NCI-H1417 (cell line): ENCODE results near the gene RBM44.
"Not testable (repeated sequence)": the region's sequence is repeated elsewhere in the genome, so short reads cannot be mapped to it uniquely, and the experiment has no call there.

Experiments used
- DNase-seq, 3 experiments: peaks; one replicate each; lab custom pipeline; 2025; lab: John Stamatoyannopoulos, UW

The RBM44 gene, protein sequence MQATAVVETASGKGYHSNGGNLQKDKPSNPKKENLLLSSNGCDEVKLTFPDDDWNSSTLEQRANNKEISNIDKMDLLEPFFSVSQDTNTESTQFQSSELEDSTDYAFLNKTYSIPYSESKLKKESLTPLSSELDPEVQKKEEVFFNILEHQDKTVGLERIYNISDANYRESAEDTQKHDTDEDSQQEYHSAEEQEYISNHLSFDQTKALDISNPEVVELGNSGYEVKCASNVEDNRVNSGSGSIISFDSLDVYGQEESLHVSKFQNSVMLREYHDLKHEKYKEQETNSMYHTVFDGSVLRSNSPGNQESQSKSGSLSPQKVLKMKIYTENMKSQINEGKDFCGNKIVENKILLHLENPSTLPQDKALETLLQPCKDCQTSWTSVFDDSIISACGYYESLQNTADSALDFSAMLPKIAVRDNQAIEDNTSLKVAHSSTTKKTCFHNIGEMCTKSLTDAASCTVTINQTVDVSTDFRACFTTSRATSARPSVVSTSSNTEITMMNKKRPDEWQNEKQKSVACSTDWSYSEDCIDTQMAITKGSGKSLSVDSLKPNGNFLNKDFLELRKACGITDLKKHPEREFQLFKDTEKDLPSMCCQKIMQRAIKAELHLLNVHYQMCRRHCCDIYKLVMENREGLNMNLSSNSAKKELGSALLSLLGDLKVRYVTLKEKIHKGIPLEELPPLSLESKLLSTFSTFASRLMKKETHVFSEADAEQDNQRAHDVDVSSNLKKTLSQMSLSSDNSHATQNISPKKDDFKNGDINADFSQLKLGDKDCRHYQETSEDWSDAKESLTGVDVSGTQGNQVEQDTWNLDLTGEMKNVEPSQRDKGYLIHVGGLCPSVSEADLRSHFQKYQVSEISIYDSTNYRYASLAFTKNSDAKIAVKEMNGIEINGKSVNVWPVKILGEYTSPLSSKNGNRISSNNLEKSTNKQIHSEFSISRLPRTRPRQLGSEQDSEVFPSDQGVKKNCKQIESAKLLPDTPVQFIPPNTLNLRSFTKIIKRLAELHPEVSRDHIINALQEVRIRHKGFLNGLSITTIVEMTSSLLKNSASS

DNA sequence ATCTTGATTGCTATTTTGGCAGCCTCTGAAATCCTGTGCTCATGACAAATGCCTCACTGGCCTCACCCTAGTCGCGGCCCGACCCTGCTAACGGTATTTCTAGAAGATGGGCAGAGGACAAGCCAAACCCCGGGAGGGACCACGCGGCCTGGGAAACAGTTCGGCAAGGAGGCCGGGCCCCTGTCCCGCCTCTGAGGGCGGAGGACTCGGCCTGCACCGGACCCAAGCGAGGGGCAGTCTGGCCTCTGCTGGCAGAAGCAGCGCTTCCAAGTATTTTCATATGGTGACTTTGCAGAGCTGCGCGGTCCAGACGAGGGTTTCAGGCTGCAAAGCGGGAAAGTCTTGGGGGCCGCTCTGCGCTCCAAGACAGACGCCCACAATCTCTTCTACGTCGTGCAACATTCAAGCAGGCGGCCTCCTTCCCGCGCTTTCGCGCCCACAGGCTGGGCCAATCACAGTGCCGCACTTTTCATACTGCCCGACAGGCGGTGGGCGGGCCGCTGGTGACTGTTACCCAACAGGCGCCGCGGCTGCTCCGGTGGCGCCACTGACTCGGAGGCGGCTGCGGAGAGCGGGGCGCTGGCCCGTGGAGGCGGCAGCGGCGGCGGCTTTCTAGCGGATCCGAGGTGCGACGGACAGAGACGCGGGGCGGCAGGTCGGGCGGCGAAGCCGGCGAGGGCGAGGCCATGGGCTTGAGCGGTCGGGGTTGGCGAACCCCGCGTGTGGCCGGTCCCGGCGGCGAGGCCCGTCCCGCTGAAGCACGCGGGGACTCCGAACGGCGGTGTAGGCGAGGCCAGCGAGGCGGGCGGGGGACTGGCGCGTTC lies at the start of gene RBM44:
RBM44 (plus strand) TSS at position 544 of the 824 bp plus-strand sequence. CDS start 14,831 bp downstream, outside the sequence.
- no peak for DNase-seq

DNA sequence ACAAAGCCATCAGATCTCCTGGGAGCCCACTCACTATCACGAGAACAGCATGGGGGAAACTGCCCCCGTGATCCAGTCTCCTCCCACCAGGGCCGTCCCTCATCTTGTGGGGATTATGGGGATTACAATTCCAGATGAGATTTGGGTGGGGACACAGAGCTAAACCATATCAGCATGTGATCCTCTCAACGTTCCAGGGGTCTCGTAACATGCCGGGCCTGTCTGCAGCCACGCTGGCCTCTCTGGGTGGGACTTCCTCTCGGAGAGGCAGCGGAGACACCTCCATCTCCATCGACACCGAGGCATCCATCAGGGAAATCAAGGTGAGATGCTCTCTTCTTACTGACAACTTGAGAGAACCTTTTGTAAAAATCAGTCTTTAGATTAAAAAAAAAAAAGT lies 49.6 kb upstream of the RBM44 start:
- no peak for DNase-seq

DNA sequence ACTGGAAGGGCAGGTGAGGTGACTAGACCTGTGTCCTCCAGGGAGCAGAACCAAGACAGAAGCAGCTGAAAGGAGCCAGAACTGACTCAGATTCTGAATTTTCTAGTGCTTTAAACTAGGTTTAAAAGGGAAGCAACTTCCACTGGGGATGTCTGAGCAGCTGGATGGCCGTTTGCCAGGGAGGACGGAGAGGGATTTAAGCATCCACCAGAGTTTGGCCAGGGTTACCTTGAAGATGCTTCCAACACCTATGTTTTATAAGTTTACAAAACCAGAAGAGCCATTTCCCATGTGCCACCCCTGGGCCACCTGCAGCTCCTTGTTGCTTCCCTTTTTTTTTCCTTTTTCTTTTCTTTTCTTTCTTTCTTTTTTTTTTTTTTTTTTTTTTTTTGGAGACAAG lies 48.6 kb upstream of the RBM44 start:
- DNase-seq, result no peak

DNA sequence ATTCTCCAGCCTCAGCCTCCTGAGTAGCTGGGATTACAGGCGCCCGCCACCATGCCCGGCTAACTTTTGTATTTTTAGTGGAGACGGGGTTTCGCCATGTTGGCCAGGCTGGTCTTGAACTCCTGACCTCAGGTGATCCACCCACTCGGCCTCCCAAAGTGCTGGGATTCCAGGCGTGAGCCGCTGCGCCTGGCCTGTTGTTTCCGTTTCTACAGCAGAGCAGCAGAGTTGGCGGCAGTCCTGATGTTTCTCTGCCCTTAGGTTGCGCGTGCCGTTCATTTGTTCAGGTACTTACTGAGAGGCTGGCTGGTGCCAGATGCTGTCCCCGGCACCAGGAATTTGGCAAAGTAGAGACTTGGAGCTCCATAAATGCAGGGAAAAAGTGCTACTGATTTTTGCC lies 48.1 kb upstream of the RBM44 start:
- not testable (repeated sequence) for DNase-seq

DNA sequence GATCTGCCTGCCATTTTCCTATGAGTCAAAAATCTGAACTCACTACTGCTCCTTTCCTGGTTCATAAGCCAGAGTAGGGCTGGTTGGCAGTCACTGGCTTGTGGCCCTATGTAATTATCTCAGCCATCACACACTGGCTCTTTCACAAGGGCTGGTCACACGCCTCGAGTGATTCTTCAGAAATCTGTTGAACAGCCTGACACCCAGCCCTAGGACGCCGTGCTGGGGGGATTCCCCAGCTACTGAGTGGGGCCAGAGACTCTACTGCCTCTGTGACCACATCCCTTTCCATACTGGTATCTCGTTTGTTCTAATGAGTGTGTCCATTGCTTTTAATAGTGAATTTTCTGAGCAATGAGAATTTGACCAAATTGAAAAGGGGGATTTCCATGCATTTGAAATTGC lies 45.8 kb upstream of the RBM44 start:
- DNase-seq, result no peak

DNA sequence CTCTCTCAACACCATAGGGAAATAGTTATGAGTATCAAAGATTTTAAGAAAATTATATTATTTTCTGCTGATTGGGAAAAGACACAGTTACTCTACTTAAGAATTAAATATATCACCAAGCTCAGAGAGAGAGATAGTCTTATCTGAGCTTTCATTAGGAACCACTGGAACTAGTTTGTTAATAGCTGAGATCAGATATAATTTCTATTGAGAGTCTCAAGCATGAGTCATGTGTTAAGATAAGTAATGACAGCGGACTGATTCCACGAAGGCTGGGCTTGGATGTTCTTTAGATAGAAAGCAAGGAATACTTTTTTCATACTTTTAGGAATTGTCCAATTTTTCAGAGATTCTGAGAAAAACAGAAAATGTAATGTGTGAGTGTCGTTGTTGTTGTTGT lies 44.4 kb upstream of the RBM44 start:
- DNase-seq, result no peak

DNA sequence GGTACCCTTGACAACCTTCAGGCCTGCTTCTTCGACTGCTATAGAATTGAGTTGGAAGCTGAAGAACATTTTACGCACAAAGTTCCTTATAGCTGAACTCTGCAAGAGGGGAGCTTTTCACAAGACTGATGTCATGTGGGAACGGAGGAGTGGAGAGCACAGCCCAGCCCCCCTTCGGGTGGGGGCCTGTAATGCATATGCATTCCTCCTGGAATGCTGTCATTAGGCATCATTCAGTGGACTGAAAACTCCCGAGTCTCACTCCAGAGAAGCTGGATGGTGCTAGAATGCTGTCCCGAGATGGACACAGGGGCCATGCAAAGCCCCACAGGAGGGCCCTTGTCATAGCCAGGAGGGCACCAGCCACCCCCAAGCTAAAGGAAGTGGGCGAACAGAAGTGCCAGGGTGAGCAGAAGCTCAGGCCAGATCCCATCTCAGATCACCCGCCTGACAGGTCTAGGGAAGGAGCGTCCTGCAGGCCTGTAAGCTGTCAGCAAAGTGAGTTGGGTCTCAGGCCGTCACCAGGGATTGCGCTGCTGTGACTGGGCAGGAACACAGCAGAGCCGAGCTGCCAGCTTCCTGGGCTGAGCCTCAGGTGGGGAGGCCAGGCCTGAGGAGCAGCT lies 43.8 kb upstream of the RBM44 start:
- DNase-seq, result no peak

DNA sequence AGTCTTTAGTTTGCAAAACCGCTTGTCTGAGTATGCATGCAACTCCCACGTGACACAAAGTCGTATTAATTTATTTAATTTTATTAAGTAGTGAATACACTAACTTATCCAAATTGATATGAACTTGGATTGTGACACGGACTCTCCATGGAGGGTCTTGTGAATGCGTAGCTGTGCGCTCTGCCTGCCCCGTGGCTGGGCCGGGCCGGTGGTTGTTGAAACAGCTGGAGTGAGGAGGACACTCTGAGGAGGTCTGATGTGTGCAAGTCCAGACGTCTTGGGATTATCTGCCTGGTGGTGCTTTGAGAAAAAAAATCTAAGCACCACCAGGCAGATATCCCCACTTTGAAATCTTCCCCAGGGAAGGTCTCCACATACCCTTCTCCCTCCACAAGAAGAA lies 41.0 kb upstream of the RBM44 start:
- no peak for DNase-seq

DNA sequence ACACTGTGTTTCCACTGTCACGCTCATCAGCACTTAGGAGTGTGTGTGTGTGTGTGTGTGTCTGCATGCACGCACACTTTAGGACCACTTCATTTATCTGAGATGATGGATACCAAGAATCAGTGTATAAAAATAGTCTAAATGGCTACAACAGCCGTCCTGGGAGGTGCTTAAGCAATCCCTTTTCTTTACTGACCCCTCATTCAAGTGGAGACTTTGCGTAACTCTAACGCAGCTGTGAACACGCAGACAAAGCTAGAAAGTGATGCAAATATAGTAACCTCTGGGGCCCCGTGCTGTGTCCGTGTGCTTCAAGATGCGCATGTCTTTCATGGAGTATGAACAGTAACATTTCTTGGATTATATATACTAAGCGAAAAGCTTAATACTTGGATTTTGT lies 40.4 kb upstream of the RBM44 start:
- DNase-seq, result no peak

DNA sequence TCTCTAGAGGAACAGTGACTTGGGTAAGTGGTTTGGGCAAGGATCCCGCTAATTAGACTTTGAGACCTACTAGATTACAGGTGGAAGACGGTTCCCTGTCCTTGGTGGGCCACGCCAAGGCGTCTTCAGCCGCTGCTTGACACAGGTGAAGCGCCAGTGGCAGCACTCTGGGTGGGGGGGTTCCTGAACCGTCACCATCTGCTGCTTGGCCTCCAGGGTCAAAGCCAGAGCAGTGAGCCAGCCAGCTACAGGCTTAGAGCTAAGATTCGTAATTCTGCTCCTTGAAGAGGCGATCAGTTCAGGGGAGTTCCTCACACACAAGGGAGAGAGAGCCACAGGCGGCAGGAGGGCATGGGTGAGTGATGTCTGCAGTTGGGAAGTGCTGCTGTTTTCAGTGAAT lies 39.4 kb upstream of the RBM44 start:
- no peak for DNase-seq

DNA sequence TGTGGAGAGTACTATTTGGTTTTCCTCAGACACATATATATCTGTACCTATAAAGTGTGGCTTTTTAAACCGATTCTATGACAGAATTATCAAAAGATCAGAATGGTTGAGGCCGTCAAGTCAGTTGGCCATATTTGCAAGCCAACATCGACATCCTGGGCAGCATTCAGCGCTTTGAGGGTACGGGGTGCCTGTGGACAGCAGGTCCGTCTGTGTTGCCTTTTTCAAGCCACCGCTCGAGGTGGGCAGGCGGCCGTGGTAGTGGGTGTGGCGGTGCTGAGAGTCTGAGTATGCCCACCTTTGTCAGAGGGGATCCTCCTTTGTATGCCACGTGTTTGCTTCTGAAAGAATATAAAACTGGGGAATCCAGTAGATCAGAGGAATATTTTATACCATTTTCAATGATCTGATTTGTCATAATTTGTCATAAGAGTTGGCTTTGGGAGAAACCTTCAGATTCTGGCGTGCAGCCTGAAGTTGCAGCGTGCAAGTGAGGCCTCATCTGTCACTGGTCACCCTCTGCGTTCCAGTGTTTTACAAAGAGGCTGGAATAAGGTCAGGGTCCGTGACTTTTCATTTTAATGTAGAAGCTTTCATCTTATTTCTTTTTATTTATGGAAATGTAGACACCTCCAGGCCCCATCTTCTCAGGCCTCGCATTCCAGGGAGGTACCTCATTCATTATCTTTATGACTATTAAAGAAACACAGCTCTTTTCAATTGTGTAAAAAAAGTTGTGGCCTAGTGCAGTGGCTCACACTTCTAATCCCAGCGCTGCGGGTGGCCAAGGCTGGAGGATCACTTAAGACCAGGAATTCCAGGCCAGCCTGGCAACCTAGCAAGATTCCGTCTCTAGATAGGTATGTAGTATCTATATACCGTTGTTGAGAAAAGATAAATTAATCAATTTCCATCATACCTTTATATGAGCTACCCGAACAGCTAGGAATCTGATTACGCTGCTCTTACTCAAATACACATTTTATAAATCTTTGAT lies 37.8 kb upstream of the RBM44 start:
- DNase-seq, result no peak

DNA sequence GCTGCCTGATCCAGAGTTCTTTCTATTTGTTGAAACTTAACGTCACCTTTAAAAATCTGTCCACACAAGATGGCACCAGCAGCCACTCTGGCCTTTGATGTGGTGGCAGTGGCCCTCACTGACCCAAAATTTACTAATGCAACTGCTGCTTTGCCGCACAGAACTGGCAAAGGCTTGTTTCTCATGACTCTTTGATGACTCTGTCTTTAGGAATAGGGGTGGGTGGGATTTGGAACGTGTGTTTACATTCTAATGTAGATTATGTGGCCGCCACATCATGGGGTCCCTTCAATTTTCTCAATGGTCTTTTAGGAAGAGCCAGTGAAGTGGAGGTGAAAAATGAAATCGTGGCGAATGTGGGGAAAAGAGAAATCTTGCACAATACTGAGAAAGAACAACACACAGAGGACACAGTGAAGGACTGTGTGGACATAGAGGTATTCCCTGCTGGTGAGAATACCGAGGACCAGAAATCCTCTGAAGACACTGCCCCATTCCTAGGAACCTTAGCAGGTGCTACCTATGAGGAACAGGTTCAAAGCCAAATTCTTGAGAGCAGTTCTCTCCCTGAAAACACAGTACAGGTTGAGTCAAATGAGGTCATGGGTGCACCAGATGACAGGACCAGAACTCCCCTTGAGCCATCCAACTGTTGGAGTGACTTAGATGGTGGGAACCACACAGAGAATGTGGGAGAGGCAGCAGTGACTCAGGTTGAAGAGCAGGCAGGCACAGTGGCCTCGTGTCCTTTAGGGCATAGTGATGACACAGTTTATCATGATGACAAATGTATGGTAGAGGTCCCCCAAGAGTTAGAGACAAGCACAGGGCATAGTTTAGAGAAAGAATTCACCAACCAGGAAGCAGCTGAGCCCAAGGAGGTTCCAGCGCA lies 36.0 kb upstream of the RBM44 start:
- not testable (repeated sequence) for DNase-seq

DNA sequence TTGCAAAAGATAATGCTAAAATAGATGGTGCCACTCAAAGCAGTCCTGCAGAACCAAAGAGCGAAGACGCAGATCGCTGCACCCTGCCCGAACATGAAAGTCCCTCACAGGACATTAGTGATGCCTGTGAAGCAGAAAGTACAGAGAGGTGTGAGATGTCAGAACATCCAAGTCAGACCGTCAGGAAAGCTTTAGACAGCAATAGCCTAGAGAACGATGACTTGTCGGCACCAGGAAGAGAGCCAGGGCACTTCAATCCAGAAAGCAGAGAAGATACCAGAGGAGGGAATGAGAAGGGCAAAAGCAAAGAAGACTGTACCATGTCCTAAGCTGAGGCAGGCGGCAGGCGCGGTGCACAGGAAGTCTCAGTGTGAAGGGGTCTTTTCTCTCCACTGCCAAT lies 34.8 kb upstream of the RBM44 start:
- DNase-seq, result no peak

DNA sequence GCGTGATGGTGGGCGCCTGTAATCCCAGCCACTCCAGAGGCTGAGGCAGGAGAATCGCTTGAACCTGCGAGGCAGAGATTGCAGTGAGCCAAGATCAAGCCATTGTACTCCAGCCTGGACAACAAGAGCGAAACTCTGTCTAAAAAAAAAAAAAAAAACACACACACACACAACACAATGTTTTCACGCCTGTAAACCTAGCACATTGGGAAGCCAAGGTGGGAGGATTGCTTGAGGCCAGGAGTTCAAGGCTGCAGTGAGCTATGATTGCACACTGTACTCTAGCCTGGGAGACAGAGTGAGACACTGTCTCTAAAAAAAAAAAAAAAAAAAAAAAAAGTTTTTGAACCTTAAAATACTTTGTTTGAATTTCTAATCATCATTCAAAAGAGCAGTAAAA lies 33.5 kb upstream of the RBM44 start:
- not testable (repeated sequence) for DNase-seq

DNA sequence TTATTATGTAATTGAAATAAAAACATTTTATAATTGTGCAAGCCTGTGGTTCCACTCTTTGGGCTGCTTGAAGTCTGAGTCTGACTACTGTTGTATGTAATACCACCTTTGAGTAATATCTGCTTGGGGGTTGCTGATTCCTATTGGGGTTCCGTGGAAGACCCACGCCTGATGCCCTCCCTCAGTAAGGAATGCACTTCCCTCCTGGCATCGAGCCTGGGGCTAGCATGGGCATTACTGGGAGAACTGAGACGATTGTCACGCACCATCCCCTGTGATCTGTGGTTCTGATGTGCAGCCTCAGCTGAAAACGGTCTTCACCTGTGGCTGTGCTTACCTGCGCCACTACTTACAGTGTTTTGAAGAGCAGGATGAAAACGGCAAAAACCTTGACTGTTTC lies 32.7 kb upstream of the RBM44 start:
- no peak for DNase-seq

DNA sequence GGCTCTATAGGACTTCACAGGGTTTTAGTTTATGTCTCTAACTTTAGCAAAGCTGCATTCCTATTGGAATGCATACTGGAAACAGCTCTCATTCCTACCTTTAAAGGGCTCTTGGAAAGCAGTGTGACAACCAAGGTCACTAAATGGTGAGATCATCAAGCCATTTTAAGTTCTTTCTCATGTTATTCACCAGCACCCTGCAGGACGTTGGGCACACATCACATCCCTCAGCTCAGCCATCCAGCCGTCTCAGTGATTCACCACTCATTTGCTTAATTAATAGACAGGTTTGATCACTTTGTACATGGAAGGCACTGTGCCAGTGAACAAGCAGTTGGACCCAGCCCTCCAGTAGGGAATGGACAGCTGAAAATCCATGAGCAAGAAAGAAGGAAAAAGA lies 32.2 kb upstream of the RBM44 start:
- DNase-seq, result no peak

DNA sequence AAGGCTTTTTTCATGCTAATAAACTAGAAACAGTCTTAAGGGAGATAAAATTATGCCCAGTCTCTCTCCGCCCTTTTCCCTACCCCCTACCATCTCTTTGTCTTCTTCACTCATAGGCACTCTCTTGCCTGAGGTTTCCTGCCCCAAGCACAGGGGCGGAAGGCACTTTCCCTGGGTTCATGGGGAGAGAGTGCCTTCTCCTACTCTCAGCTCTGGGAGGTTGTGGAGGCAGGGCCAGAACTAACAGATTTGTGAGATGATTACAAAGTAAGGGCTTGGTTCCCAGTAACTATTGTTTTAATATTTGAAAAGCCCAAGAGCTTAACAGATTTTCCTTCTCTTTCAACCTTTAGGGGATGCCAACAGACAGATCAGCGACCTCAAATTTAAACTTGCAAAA lies 26.1 kb upstream of the RBM44 start:
- DNase-seq, result no peak

DNA sequence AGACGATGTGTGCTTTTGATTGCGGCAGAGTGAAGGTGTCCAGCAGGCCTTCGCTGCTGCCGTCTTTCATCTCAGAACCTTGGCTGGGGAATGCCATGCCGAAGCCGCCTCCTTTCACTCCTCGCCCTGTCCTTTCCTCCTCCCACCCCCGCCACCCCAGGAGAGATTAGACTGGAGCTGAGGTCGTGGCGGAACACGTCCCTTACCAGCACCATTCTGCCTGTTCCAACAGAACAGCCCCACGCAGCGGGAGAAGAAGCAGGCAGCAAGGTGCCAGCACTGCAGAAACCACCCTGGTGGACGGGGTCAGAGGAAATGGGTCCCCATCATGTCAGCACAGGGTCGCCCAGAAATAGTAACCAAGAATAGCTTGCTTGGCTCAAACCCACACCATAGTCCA lies 24.8 kb upstream of the RBM44 start:
- no peak for DNase-seq
